ENCODE data around the gene BLVRA. TPM values are rescaled to one million over a fixed set of nuclear protein-coding genes. Genes with fewer than 3 reads are reported as not detected.
"Not testable (repeated sequence)": the region's sequence is repeated elsewhere in the genome, so short reads cannot be mapped to it uniquely, and the experiment has no call there.

BLVRA gene
- total RNA-seq (10 to 100 TPM; 56.0 to 61.0 TPM), polyA plus RNA-seq (100 to 1,000 TPM in 1 of 2 donors, 10 to 100 TPM in 1; 77.8 to 117 TPM)
- long read RNA-seq, donor 1, transcript BLVRA-202 (9 exons, 1,161 nt), result minor isoform, 12 of 168 reads
- long read RNA-seq, donor 1, transcript BLVRA-201 (8 exons, 1,071 nt), result major isoform, 139 of 168 reads
- long read RNA-seq, donor 1, partial matches to known transcripts, result 9 of 168 reads
- long read RNA-seq, donor 1, other reads (novel, unspliced or antisense), result 8 of 168 reads
- long read RNA-seq, donor 2, transcript BLVRA-201 (8 exons, 1,071 nt), result major isoform, 36 of 49 reads
- long read RNA-seq, donor 2, partial matches to known transcripts, result 6 of 49 reads
- long read RNA-seq, donor 2, other reads (novel, unspliced or antisense), result 5 of 49 reads

GRCh38 chr7:43758029-43758821 is at the start of gene BLVRA:
TSS of gene BLVRA (plus strand) at chr7:43758680. CDS start at chr7:43771159, 12,479 bp downstream.
- Histone ChIP-seq H3K9me3 (ENCODE audit: control insufficient read depth, low read length) (no peaks in the 10 kb centered on the region), H3K27me3 (ENCODE audit: control insufficient read depth in 1 of 2, insufficient read depth in 2 of 2, low read length in 1 of 2) (no peaks in the 10 kb centered on the region), H3K36me3 (ENCODE audit: control insufficient read depth in 1 of 2, insufficient read depth in 2 of 2, low read length in 1 of 2) (no peaks in the 10 kb centered on the region), H3K27ac (ENCODE audit: low read depth in 1 of 2, low read length in 2 of 2) (peak within 1 kb of the TSS in 1 of 2 donors; percentile 18), H3K4me1 (ENCODE audit: control insufficient read depth in 1 of 2, insufficient read depth in 2 of 2, low read length in 2 of 2) (no peaks in the 10 kb centered on the region), H3K4me3 (ENCODE audit: low read length in 2 of 2) (peak within 1 kb of the TSS; percentile 79 to 90)
- DNase-seq, result peak; percentile 84 to 90
- 3 to 4% methylated on average over 48 to 67 of the region's 67 CpGs for WGBS, 2 donors
- ATAC-seq (ENCODE audit: low FRiP score), result peak; percentile 80
- intact Hi-C loops (cut with DNase I), result no loop called here

- no peak overlapping the region for H3K4me3 ChIP-seq (ENCODE audit: low read length in 2 of 2)
- H3K9me3 ChIP-seq (ENCODE audit: control insufficient read depth, low read length), result no peaks in the 10 kb centered on the region
- no peaks in the 10 kb centered on the region for H3K27me3 ChIP-seq (ENCODE audit: control insufficient read depth in 1 of 2, insufficient read depth in 2 of 2, low read length in 1 of 2)
- no peak overlapping the region for H3K27ac ChIP-seq (ENCODE audit: low read depth in 1 of 2, low read length in 2 of 2)
- H3K4me1 ChIP-seq (ENCODE audit: control insufficient read depth in 1 of 2, insufficient read depth in 2 of 2, low read length in 2 of 2), result no peaks in the 10 kb centered on the region
- intact Hi-C loops (cut with DNase I), result no loop called here
- no peaks in the 10 kb centered on the region for H3K36me3 ChIP-seq (ENCODE audit: control insufficient read depth in 1 of 2, insufficient read depth in 2 of 2, low read length in 1 of 2)
- DNase-seq, result no peak
- no peak for ATAC-seq (ENCODE audit: low FRiP score)
- 97 to 99% methylated on average over 1 of the region's 1 CpG for WGBS, 2 donors
Observed at GRCh38 chr7:43711503-43711902, 47.0 kb upstream of the BLVRA start.

- intact Hi-C loops (cut with DNase I); H3K27ac ChIP-seq (ENCODE audit: low read depth in 1 of 2, low read length in 2 of 2); H3K36me3 ChIP-seq (ENCODE audit: control insufficient read depth in 1 of 2, insufficient read depth in 2 of 2, low read length in 1 of 2); DNase-seq; H3K9me3 ChIP-seq (ENCODE audit: control insufficient read depth, low read length); H3K4me1 ChIP-seq (ENCODE audit: control insufficient read depth in 1 of 2, insufficient read depth in 2 of 2, low read length in 2 of 2); ATAC-seq (ENCODE audit: low FRiP score); H3K27me3 ChIP-seq (ENCODE audit: control insufficient read depth in 1 of 2, insufficient read depth in 2 of 2, low read length in 1 of 2); H3K4me3 ChIP-seq (ENCODE audit: low read length in 2 of 2): not testable (repeated sequence)
- 93 to 95% methylated on average over 2 of the region's 2 CpGs for WGBS, 2 donors
Observed at GRCh38 chr7:43715966-43716365, 42.5 kb upstream of the BLVRA start.

- H3K4me3 ChIP-seq (ENCODE audit: low read length in 2 of 2), result no peak overlapping the region
- H3K36me3 ChIP-seq (ENCODE audit: control insufficient read depth in 1 of 2, insufficient read depth in 2 of 2, low read length in 1 of 2), result no peaks in the 10 kb centered on the region
- WGBS, 2 donors, result 86 to 89% methylated on average over 2 of the region's 2 CpGs
- no peaks in the 10 kb centered on the region for H3K27me3 ChIP-seq (ENCODE audit: control insufficient read depth in 1 of 2, insufficient read depth in 2 of 2, low read length in 1 of 2)
- no peaks in the 10 kb centered on the region for H3K4me1 ChIP-seq (ENCODE audit: control insufficient read depth in 1 of 2, insufficient read depth in 2 of 2, low read length in 2 of 2)
- no peak for DNase-seq
- ATAC-seq (ENCODE audit: low FRiP score), result no peak
- no peak overlapping the region for H3K27ac ChIP-seq (ENCODE audit: low read depth in 1 of 2, low read length in 2 of 2)
- no peaks in the 10 kb centered on the region for H3K9me3 ChIP-seq (ENCODE audit: control insufficient read depth, low read length)
- intact Hi-C loops (cut with DNase I), result no loop called here
Observed at GRCh38 chr7:43716598-43716997, 41.9 kb upstream of the BLVRA start.

GRCh38 chr7:43721193-43721806 is 37.2 kb upstream of the BLVRA start:
- Histone ChIP-seq H3K4me3 (ENCODE audit: low read length in 2 of 2) (no peak overlapping the region), H3K36me3 (ENCODE audit: control insufficient read depth in 1 of 2, insufficient read depth in 2 of 2, low read length in 1 of 2) (no peaks in the 10 kb centered on the region), H3K9me3 (ENCODE audit: control insufficient read depth, low read length) (no peaks in the 10 kb centered on the region), H3K4me1 (ENCODE audit: control insufficient read depth in 1 of 2, insufficient read depth in 2 of 2, low read length in 2 of 2) (no peaks in the 10 kb centered on the region), H3K27me3 (ENCODE audit: control insufficient read depth in 1 of 2, insufficient read depth in 2 of 2, low read length in 1 of 2) (no peaks in the 10 kb centered on the region), H3K27ac (ENCODE audit: low read depth in 1 of 2, low read length in 2 of 2) (no peak overlapping the region)
- intact Hi-C loops (cut with DNase I), result loop anchor here (1.0 to 10.0 kb wide), 3 partner anchors 139 to 786 kb away; partner anchors contain the start of genes MRPL32 (in 1 of the 2), PSMA2 (in 1 of the 2) and STK17A (in 1 of the 2)
- whole genome bisulfite sequencing, 2 donors, result 29 to 32% methylated on average over 2 of the region's 2 CpGs
- no peak for ATAC-seq (ENCODE audit: low FRiP score)
- DNase-seq, result no peak

- Histone ChIP-seq H3K9me3 (ENCODE audit: control insufficient read depth, low read length) (no peaks in the 10 kb centered on the region), H3K27ac (ENCODE audit: low read depth in 1 of 2, low read length in 2 of 2) (no peak overlapping the region), H3K4me1 (ENCODE audit: control insufficient read depth in 1 of 2, insufficient read depth in 2 of 2, low read length in 2 of 2) (no peaks in the 10 kb centered on the region), H3K4me3 (ENCODE audit: low read length in 2 of 2) (no peak overlapping the region), H3K36me3 (ENCODE audit: control insufficient read depth in 1 of 2, insufficient read depth in 2 of 2, low read length in 1 of 2) (no peaks in the 10 kb centered on the region), H3K27me3 (ENCODE audit: control insufficient read depth in 1 of 2, insufficient read depth in 2 of 2, low read length in 1 of 2) (no peaks in the 10 kb centered on the region)
- DNase-seq (no peak), ATAC-seq (ENCODE audit: low FRiP score) (no peak)
- intact Hi-C loops (cut with DNase I), result loop anchor here (5.0 to 10.0 kb wide), 2 partner anchors 141 to 788 kb away; partner anchors contain the start of genes MRPL32 (in 1 of the 2), PSMA2 (in 1 of the 2) and STK17A (in 1 of the 2)
Observed at GRCh38 chr7:43723007-43723341, 35.5 kb upstream of the BLVRA start.

GRCh38 chr7:43725251-43725650 is 33.2 kb upstream of the BLVRA start:
- ATAC-seq (ENCODE audit: low FRiP score) (no peak), DNase-seq (no peak)
- Histone ChIP-seq H3K4me3 (ENCODE audit: low read length in 2 of 2) (no peak overlapping the region), H3K9me3 (ENCODE audit: control insufficient read depth, low read length) (no peaks in the 10 kb centered on the region), H3K36me3 (ENCODE audit: control insufficient read depth in 1 of 2, insufficient read depth in 2 of 2, low read length in 1 of 2) (no peaks in the 10 kb centered on the region), H3K4me1 (ENCODE audit: control insufficient read depth in 1 of 2, insufficient read depth in 2 of 2, low read length in 2 of 2) (peaks cover 0 to under 1% of the 10 kb centered on the region in 2 donors), H3K27me3 (ENCODE audit: control insufficient read depth in 1 of 2, insufficient read depth in 2 of 2, low read length in 1 of 2) (no peaks in the 10 kb centered on the region), H3K27ac (ENCODE audit: low read depth in 1 of 2, low read length in 2 of 2) (no peak overlapping the region)
- 85 to 92% methylated on average over 3 of the region's 3 CpGs for WGBS, 2 donors
- intact Hi-C loops (cut with DNase I), result loop anchor here in 1 of 2 donors (10.0 kb wide), 1 partner anchor 790 kb away; the partner anchor contains the start of genes MRPL32 and PSMA2

GRCh38 chr7:43726466-43726865 is 32.0 kb upstream of the BLVRA start:
- H3K36me3 ChIP-seq (ENCODE audit: control insufficient read depth in 1 of 2, insufficient read depth in 2 of 2, low read length in 1 of 2), result no peaks in the 10 kb centered on the region
- H3K9me3 ChIP-seq (ENCODE audit: control insufficient read depth, low read length), result no peaks in the 10 kb centered on the region
- intact Hi-C loops (cut with DNase I), result loop anchor here in 1 of 2 donors (10.0 kb wide), 1 partner anchor 792 kb away; the partner anchor contains the start of genes MRPL32 and PSMA2
- H3K4me3 ChIP-seq (ENCODE audit: low read length in 2 of 2), result no peak overlapping the region
- no peak overlapping the region for H3K27ac ChIP-seq (ENCODE audit: low read depth in 1 of 2, low read length in 2 of 2)
- H3K4me1 ChIP-seq (ENCODE audit: control insufficient read depth in 1 of 2, insufficient read depth in 2 of 2, low read length in 2 of 2), result peaks cover 0 to 2% of the 10 kb centered on the region in 2 donors
- ATAC-seq (ENCODE audit: low FRiP score) (no peak), DNase-seq (no peak)
- H3K27me3 ChIP-seq (ENCODE audit: control insufficient read depth in 1 of 2, insufficient read depth in 2 of 2, low read length in 1 of 2), result no peaks in the 10 kb centered on the region
- WGBS, 2 donors, result 64% methylated on average over 4 of the region's 4 CpGs

Measured in aorta (tissue), 5 donors.